NCI-H146 treated with DMSO at 0.1 percent for 48 hours (cell line): Measurements from ENCODE around the gene RSAD2.
A peak's percentile ranks its signal among the peaks of the same experiment; 100 is the strongest.
"Not testable (repeated sequence)": the region's sequence is repeated elsewhere in the genome, so short reads cannot be mapped to it uniquely, and the experiment has no call there.

Experiments
- DNase-seq: peaks from one replicate; lab custom pipeline; 2025; ENCODE audit not compliant: unreplicated experiment; lab: John Stamatoyannopoulos, UW

Gene RSAD2, protein sequence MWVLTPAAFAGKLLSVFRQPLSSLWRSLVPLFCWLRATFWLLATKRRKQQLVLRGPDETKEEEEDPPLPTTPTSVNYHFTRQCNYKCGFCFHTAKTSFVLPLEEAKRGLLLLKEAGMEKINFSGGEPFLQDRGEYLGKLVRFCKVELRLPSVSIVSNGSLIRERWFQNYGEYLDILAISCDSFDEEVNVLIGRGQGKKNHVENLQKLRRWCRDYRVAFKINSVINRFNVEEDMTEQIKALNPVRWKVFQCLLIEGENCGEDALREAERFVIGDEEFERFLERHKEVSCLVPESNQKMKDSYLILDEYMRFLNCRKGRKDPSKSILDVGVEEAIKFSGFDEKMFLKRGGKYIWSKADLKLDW

DNA sequence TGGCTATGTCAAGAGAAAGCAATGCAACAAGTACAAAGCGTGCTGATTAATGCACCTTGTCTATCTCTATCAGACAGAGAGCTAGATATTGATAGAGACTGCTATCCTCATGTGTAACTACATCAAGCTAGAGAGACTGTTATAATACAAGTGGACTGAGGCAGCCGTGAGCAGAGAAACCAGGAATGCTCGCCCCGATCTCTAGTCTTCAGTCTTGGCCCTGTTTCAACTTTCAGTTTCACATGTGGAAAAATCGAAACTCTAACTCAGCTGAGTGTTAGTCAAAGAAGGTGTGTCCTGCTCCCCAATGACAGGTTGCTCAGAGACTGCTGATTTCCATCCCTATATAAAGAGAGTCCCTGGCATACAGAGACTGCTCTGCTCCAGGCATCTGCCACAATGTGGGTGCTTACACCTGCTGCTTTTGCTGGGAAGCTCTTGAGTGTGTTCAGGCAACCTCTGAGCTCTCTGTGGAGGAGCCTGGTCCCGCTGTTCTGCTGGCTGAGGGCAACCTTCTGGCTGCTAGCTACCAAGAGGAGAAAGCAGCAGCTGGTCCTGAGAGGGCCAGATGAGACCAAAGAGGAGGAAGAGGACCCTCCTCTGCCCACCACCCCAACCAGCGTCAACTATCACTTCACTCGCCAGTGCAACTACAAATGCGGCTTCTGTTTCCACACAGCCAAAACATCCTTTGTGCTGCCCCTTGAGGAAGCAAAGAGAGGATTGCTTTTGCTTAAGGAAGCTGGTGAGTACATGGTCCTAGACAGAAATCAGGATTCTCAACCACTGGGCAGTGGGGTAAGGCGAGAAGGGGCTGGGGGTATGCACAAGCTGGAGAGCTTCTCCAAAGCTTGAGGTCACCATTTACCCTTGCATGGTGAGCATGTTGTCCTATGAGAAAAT lies at the start of gene RSAD2:
Gene RSAD2 (plus strand): TSS at position 376 of the 903 bp plus-strand sequence. CDS start 24 bp downstream, at position 400.
- DNase-seq = peak; percentile 47

DNA sequence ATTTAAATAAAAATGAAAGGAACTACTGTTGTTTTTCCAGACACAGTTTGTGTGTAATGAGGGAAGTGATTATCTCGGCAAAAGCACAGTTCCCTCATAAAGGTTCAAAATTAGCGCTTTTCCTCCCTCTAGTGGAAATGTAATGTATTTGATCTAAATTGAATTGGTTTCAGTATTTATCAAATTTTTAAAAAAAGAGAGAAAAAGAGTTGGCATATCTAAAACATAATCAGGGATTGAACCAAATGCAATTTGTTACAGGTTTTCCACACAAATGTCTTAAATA lies 49.3 kb upstream of the RSAD2 start:
- DNase-seq = peak; percentile 33

DNA sequence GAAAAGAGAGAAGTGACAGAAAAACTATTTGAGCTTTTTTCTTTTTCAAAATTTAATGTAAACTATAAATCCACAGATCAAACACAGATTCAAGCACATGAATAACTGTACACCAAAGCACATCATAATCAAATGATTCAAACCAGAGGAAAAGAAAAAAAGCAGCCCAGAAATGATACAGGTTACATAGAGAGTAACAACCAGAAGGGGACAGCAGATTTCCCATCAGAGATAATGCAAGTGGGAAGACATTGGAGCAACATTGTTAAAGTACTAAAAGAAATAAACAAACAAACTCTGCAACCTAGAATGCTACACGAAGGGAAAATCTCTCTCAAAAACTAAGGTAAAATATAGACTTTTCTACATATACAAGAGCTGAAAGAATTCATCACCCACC lies 46.3 kb upstream of the RSAD2 start:
- no peak for DNase-seq

DNA sequence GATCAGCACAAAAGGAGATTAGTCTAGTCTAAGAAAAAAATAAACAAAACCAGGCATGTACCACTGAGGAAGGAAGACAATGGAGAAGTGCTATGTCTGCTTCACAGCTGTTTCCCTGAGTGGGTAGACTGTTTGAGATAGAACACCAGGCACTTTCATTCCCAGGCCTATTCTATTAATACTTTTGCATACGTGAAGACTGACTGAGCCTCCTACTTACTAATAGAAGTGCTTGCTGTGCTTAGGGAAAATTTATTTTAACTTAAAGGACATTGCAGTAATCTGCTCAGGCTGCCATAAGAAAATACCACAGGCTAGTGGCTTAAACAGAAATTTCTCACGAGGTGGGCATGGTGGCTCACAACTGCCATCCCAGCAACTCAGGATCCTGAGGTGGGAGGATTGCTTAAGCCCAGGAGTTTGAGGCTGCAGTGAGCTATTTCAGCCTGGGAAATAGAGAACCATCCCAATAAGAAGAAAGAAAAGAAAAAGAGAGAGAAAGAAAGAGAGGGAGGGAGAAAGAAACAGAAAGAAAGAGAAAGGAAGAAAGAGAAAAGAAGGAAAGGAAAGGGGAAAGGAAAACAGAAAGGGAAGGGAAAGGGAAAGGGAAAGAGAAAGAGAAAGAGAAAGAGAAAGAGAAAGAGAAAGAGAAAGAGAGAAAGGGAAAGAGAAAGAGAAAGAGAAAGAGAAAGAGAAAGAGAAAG lies 44.8 kb upstream of the RSAD2 start:
- no peak for DNase-seq

DNA sequence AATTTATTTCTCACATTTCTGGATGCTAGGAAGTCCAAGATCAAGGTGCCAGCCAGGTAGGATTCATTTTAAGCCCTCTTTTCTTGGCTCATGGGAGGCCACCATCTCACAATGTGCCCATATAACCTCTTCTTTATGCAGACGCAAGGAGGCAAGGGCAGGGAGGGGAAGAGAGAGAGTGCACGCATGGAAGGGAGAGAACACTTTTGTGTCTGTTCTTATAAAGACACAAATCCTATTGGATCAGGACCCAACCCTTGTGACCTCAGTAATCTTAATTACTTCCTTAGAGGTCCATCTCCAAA lies 44.3 kb upstream of the RSAD2 start:
- no peak for DNase-seq

DNA sequence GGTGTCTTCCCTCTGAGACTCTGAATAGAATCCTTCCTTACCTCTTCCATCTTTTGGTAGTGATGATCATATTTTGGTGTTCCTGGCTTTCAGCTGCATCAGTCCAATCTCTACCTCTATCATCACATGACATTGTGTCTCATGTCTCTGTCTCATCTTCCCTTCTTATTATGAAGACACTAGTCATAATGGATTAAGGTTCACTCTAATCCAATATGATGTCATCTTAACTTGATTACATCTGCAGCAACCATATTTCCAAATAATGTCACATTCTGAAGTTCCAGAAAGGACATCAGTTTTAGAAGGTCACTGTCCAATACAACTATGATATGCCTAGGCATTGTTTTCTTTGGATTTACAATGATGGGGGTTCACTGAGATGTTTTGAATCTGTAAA lies 43.4 kb upstream of the RSAD2 start:
- no peak for DNase-seq

DNA sequence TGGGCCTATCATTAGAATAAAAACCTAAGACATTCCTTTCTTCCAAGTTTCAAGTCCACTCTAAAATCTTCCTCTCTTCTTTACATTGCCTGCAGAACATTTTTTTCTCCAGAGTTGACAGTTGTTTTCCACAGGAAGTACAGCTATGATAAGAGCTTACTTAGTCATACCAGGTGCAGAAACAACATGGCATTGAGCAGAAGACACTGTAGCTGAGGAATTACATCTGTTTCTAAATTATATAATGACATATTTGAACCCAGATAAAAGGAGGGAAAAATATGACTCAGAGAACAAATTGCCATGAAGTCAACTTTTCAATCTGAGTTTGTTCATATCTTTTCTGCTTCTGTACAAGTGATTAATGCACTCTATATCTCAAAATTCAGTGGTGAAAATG lies 42.1 kb upstream of the RSAD2 start:
- no peak for DNase-seq

DNA sequence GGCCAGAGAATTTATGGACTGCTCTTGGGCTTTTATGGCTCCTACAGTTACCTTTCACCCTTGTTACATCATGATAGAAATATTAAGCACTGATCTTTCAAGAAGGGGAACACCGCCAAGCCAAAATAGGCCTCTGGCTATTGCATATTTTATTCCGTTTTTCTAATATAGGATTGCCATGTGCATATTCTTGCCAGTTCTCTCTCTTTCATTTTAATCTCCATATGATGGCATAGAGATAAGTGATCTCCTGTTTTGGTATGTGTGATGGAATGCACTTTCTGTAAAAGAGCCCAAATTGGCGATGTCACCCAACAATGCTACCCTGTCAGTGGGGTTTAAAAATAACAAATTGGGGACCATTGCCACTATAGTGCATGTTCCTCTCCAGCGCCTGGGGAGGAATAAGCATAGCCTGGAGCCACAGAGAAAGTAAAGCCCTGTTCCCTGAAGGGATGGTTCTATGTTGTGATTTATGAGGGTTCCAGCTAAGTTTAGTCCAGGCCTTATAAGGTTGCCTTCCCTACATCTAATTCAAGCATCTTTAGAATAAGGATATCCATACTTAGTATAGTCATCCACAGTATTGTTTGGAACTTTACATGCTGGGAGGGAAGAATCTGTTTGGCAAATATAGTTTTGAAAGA lies 38.8 kb upstream of the RSAD2 start:
- no peak for DNase-seq

DNA sequence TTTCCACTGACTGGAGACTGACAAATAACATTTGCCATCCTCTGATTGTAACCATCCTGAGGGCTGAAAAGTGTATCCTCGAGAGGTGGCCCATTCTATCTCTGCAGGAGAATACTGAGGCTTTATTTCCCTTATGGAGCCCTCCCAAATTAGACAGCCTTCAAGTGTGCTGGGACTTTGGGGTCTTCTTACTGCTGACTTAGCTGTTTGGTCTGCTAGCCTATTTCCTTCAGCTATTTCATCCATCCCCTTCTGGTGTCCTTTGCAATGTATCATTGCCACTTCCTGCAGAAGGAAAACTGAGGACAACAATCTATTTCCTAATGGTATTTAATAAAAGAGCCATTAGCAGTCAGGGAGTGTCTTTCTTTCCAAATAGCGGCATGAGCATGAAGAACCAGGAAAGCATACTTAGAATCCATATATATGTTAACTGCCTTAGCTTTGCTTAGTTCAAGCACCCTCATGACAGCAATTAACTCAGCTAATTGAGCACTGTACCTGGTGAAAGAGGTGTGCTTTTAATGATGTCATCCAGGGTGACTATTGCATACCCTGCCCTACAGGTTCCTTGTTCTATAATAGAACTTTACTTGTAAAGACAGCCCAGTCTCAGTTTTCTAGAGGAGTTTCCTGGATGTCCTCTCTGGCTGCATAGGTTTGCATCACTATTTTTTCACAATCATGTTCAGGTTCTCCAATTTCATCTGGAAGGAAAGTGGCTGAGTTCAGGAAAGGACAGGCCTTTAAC lies 35.9 kb upstream of the RSAD2 start:
- no peak for DNase-seq

DNA sequence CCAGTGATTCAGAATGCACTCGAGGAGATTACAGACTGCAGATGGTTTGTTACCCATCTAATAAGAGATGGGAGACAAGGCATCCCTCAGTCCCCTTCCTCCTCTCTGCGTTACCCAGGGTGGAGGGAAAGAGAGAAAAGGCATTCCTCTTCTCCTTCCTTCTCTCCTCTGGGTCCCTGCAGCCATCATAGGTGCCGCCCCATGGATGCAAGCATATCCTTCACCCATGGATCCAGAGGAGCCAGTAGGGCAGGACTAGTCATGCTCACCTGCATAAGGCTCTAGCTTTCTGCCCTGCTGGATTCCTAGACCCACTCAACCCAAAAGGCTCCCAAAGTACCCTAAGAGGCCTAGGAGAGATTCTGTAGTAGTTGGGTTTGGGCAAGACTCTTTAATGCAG lies 32.3 kb upstream of the RSAD2 start:
- no peak for DNase-seq

DNA sequence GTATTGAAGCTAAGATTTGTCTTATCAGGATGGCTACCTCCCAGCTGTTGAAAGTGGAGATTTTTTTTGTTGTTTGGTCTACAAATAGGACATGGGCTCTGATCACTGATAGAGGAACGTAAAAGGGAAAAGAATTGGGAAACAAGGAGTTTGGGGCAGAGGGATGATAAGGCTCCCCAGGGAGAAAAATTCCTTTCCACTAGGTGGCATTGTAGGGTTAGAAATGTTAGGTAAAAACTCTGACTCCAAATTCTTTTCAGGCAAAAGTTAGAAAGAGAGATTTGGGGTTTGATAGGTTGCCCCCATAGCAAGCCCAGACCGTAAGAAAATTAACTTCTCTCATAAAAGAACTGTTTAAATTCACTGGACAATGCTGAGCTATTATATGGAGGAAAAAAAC lies 31.7 kb upstream of the RSAD2 start:
- no peak for DNase-seq

DNA sequence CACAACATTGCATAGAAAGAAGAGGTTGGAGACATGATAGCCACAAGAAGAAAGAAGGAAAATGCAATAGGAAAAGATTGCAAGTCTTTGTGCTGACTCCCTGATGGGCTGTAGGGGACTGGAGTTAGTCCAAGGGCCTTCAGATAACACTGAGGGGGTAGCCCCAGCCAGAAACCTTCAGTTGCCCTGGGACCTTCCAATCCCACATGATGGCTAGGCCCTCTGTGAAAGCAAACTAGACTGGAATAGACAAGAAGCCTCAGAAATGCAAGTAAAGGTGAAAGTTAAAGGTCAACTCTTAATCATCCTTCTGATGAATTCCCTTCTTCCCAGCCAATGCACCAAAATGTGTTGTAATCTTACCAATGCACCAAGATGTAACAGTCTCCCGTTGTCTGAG lies 31.0 kb upstream of the RSAD2 start:
- no peak for DNase-seq

DNA sequence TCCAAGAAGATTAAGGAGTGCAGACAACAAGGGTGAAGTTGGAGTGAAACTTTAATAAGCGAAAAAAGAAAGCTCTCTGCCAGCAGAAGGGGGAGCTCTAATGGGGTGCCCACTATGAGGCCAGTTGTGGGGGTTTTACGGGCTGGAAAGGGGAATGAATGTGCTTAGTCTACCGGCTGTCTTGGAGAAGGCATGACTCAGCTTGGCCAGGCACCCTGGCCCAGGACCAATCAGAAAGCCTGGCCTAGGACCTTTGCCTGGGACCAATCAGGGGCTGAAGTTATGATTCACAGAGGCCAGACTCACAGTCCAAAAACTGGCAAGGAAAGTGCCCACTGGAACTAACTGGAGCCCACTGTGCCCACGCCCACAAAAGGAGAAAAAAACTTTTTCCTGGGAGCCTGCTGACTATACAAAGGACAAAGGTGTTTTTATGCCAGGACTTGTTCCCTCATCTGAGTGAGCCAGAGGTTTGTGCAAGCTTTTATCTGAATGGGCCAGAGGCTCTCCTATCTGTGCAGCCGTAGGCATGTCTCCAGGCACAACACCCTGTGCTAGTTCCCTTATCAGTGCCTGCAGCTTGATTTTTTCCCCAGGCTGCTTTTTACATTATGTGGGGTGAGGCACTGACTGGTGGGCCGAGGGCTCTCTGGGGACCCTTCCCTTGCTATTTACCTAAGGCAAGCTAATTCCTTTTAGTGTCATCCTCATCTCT lies 30.5 kb upstream of the RSAD2 start:
- no peak for DNase-seq

DNA sequence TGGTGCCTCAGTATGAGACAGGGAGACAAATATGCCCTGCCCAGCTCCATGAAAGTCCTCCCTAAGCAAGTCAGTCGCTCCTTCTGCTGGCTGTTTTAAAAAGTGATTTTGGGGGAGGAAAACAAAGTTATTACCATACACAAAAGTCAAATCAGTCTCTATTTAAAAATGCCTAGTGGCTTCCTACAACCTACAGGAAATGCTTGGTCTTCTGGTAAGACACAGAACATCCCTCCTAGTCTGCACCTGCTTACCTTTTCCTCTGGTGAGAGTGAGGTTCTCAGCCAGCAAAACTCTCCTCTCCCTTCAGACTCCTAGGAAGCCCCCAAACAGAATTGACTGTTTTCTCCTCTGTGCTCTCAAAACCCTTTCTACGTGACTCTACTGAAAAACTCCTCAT lies 25.4 kb upstream of the RSAD2 start:
- no peak for DNase-seq

DNA sequence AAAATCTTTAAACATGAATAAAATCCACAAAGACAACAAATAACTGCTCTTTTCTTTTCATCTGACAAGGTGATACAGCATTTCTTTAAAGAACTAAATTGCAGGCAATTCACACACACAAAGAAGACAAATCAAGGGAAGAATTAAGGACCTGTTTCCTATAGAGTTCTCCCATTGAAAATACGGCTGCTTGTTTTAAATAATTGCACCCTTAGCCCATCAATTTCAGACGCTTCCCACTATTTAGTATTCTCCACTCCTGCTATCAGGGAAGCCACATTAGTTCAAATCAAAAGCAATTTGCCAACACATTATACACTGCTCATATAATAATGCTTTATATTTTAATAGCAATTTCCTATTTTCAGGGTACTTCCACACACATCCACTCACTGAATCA lies 23.2 kb upstream of the RSAD2 start:
- peak; percentile 66 for DNase-seq

DNA sequence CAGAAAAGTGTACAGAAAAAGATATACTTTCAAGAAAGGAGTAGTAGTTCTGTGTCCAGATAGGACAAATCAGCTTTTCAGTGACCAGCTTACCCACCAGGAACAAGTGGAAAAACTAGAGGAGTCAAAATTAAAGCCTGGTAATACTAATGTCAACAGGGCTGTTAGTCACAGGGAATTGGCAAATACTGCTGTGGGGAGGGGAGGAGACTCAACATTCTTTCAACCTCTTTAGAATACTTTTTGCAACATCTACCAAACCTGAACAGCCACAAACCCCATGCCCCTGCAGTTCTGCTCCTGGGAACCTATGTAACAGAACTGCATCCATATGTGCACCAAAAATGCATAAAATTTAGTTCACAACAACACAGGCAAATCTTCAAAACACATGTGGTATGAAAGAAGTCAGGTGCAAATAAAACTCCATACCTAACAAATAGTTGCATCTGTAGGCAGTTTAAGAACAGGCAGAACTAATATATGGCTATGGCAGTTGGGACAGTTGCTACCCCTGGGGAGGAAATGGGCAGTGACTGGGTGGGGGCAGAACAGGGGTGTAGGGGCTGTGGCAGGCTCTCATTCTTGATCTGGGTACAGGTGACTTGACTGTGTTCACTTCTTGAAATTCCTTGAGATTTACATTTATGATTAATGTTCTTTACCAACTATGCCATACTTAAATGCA lies 21.6 kb upstream of the RSAD2 start:
- no peak for DNase-seq

DNA sequence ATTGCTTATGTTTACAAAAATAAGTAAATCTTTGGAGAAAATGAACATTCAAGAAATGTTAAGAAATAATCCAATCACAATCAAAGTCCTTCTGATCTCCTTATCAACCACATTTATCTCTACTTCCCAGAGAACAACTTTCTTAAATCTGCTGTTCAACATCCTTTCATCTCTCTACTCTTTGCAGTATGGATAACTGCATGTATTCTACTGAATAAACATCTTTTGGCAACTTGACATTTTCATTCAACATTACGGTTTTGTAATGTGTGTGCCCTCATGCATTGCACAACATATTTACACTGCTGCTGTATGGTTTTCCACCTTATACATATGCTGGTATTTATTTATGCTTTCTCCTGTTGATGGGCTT lies 21.0 kb upstream of the RSAD2 start:
- DNase-seq = no peak

DNA sequence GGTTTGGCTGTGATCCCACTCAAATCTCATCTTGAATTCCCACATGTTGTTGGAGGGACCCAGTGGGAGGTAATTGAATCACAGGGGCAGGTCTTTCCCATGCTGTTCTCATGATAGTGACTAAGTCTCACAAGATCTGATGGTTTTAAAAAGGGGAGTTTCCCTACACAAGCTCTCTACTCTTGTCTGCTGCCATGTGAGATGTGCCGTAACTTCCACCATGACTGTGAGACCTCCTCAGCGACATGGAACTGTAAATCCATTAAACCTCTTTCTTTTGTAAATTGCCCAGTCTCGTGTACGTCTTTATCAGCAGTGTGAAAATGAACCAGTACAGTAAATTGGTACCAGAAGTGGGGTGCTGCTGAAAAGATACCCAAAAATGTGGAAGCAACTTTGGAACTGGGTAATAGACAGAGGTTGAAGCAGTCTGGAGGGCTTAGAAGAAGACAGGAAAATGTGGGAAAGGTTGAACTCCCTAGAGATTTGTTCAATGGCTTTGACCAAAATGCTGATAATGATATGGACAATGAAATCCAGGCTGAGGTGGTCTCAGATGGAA lies 19.0 kb upstream of the RSAD2 start:
- DNase-seq = not testable (repeated sequence)

DNA sequence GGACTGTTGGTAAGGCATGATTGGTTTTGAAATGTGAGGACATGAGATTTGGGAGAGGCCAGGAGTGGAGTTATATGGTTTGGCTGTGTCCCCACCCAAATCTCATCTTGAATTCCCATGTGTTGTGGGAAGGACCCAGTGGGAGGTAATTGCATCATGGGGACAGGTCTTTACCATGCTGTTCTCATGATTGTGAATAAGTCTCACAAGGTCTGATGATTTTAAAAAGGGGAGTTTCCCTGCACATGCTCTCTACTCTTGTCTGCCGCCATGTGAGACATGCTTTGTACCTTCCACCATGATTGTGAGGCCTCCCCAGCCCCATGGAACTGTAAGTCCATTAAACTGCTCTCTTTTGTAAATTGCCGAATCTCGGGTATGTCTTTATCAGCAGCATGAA lies 17.3 kb upstream of the RSAD2 start:
- no peak for DNase-seq
